ENCODE results near the gene PNPLA6.

PNPLA6 gene

GRCh38 chr19:7507884-7508283, 27.6 kb upstream of the PNPLA6 start:
- no peak overlapping the region for H3K27ac ChIP-seq
- no peak for TF ChIP-seq CTCF (conservative IDR thresholded peaks at IDR 0.05)

GRCh38 chr19:7509625-7510024, 25.9 kb upstream of the PNPLA6 start:
- H3K27ac ChIP-seq = no peak overlapping the region
- no peak for TF ChIP-seq CTCF (conservative IDR thresholded peaks at IDR 0.05)

- no peak for TF ChIP-seq CTCF (conservative IDR thresholded peaks at IDR 0.05)
- H3K27ac ChIP-seq = no peak overlapping the region
These were observed 23.1 kb upstream of the PNPLA6 start for GRCh38 chr19:7512400-7512851.

- no peak overlapping the region for H3K27ac ChIP-seq
- TF ChIP-seq CTCF (conservative IDR thresholded peaks at IDR 0.05) = no peak
These were observed 21.5 kb upstream of the PNPLA6 start for GRCh38 chr19:7513809-7514642.

GRCh38 chr19:7515110-7515644, 20.3 kb upstream of the PNPLA6 start:
- peak overlapping the region; percentile 68; the same call in 1 of the 2 replicates for H3K27ac ChIP-seq
- TF ChIP-seq CTCF (conservative IDR thresholded peaks at IDR 0.05) = no peak

GRCh38 chr19:7515645-7516151, 19.8 kb upstream of the PNPLA6 start, which contains the start of gene ZNF358:
ZNF358 (plus strand) TSS chr19:7516103; CDS start chr19:7519243, 3,140 bp downstream.
- peak within 1 kb of the TSS; percentile 68; the same call in 1 of the 2 replicates for H3K27ac ChIP-seq
- TF ChIP-seq CTCF (conservative IDR thresholded peaks at IDR 0.05) = no peak

GRCh38 chr19:7516333-7516732, 19.2 kb upstream of the PNPLA6 start:
- no peak for TF ChIP-seq CTCF (conservative IDR thresholded peaks at IDR 0.05)

More at GRCh38 chr19:7516333-7516732, 19.2 kb upstream of the PNPLA6 start:
- peak overlapping the region; percentile 68; the same call in 1 of the 2 replicates for H3K27ac ChIP-seq

Measured in VCaP (cell line).